HepG2 (cell line): ENCODE measurements around the gene DPM2. TPM values are rescaled to one million over a fixed set of nuclear protein-coding genes. Genes with fewer than 3 reads are reported as not detected.

Experiments used
- ATAC-seq: fragments of 200-7000 bp; cut with Tn5 transposase; 3 replicates; pipeline ENCODE4 v1.9.1; 2020; ENCODE audit warnings: mild to moderate bottlenecking, moderate library complexity
- BruUV-seq: library from RNA; stranded (reverse); fragments of 400-500 nt; replicated peaks from 2 replicates; lab custom pipeline; 2021; lab: Mats Ljungman, UMichigan
- CTCF ChIA-PET: fragments of 300-600 bp; formaldehyde crosslinking; extraction: SDS; loops from one replicate; lab custom pipeline; 2021; ENCODE audit warnings: low total read pairs, inconsistent platforms, low intra/inter-chr PET ratio; lab: Yijun Ruan, JAX
- POLR2A ChIA-PET: fragments of 350-600 bp; sonication (Branson Sonifier 250); formaldehyde crosslinking; loops from one replicate; lab custom pipeline; 2020; ENCODE audit warnings: antibody characterized with exemption, inconsistent platforms; lab: Yijun Ruan, JAX
- DNase-seq: peaks from one replicate; pipeline ENCODE4 v3.0.0-alpha.2; 2015; ENCODE audit warnings: low spot score
- FAIRE-seq: peaks from 3 replicates; lab custom pipeline; 2011; peaks lifted over from hg19 to GRCh38; lab: Jason Lieb, UNC
- H2AFZ ChIP-seq: one replicate; pipeline ENCODE4 v1.6.1; 2011; ENCODE audit warnings: low read length, inconsistent platforms
- H3K27ac ChIP-seq: fragments of 300-600 bp; 3 replicates; pipeline ENCODE4 v1.8.0; 2011; ENCODE audit warnings: mixed run types, mild to moderate bottlenecking, mixed read lengths, low read length, inconsistent platforms; ENCODE audit not compliant: insufficient read depth; ENCODE audit errors: extremely low read length
- H3K27me3 ChIP-seq, 2 experiments: fragments of 200-600 bp in 1 of 2; 2 replicates in 1 of 2; 3 replicates in 1 of 2; pipeline versions ENCODE4 v1.6.0 to v1.8.0; 2011; ENCODE audit warnings: low read length in 2 of 2, mild to moderate bottlenecking in 2 of 2, moderate library complexity in 2 of 2, inconsistent platforms in 1 of 2; ENCODE audit not compliant: insufficient read depth in 2 of 2, control insufficient read depth in 1 of 2
- H3K36me3 ChIP-seq, 2 experiments: fragments of 200-600 bp in 1 of 2; replicated peaks in 1 of 2; 2 replicates in 1 of 2; 3 replicates in 1 of 2; pipeline versions ENCODE4 v1.5.1 to v1.8.0; 2011; ENCODE audit warnings: low read length in 2 of 2, inconsistent platforms in 1 of 2; ENCODE audit not compliant: insufficient read depth in 2 of 2, control insufficient read depth in 1 of 2
- H3K4me1 ChIP-seq: 2 replicates; pipeline ENCODE4 v1.5.1; 2012; ENCODE audit warnings: low read length, inconsistent platforms; ENCODE audit not compliant: insufficient read depth
- H3K4me2 ChIP-seq: 2 replicates; pipeline ENCODE4 v1.6.0; 2011; ENCODE audit warnings: low read depth, low read length, inconsistent platforms
- H3K4me3 ChIP-seq, 3 experiments: fragments of 200-600 bp in 1 of 3; sonication (generic), shearing (Covaris generic) in 1 of 3; replicated peaks in 1 of 3; 2 replicates each; pipeline ENCODE4 v1.5.1; 2011 to 2016; ENCODE audit warnings: low read length in 3 of 3, inconsistent platforms in 2 of 3, low read depth in 2 of 3, mild to moderate bottlenecking in 2 of 3, control low read depth in 1 of 3, mixed read lengths in 1 of 3; ENCODE audit not compliant: insufficient read depth in 1 of 3
- H3K79me2 ChIP-seq: one replicate; pipeline ENCODE4 v1.6.1; 2011; ENCODE audit warnings: low read length, inconsistent platforms; ENCODE audit not compliant: insufficient read depth
- H3K9ac ChIP-seq: 2 replicates; pipeline ENCODE4 v1.6.0; 2011; ENCODE audit warnings: mild to moderate bottlenecking, low read depth, low read length, inconsistent platforms; ENCODE audit not compliant: insufficient read depth
- H3K9me3 ChIP-seq: 2 replicates; pipeline ENCODE4 v1.5.1; 2012; ENCODE audit warnings: mild to moderate bottlenecking, low read length
- H4K20me1 ChIP-seq: 2 replicates; pipeline ENCODE4 v1.6.0; 2011; ENCODE audit warnings: inconsistent platforms, mild to moderate bottlenecking, low read length, moderate library complexity; ENCODE audit not compliant: insufficient read depth
- ATF5 ChIP-seq: sonication (generic); formaldehyde crosslinking; IDR thresholded peaks from 2 replicates; pipeline ENCODE4 v1.4.0; 2020; ENCODE audit warnings: mild to moderate bottlenecking, low read depth, missing genetic modification reagents
- MYNN ChIP-seq: sonication (generic); formaldehyde crosslinking; IDR thresholded peaks from 2 replicates; pipeline ENCODE4 v1.4.0; 2020; ENCODE audit warnings: mild to moderate bottlenecking, low read depth, missing genetic modification reagents
- THYN1 ChIP-seq: sonication (generic); formaldehyde crosslinking; IDR thresholded peaks from 2 replicates; pipeline ENCODE4 v1.8.1; 2023; ENCODE audit warnings: low read depth, mild to moderate bottlenecking, moderate library complexity, missing genetic modification reagents, borderline replicate concordance
- ZNF501 ChIP-seq: sonication (generic); formaldehyde crosslinking; IDR thresholded peaks from 2 replicates; pipeline ENCODE4 v1.5.1; 2020; ENCODE audit warnings: mild to moderate bottlenecking, moderate library complexity, missing genetic modification reagents
- ZNF562 ChIP-seq: sonication (generic); formaldehyde crosslinking; IDR thresholded peaks from 2 replicates; pipeline ENCODE4 v1.8.0; 2022; ENCODE audit warnings: missing genetic modification reagents, borderline replicate concordance
- ZNF619 ChIP-seq: sonication (generic); formaldehyde crosslinking; IDR thresholded peaks from 2 replicates; pipeline ENCODE4 v1.4.0; 2020; ENCODE audit warnings: mild to moderate bottlenecking, missing genetic modification reagents
- ZNF709 ChIP-seq: sonication (generic); formaldehyde crosslinking; IDR thresholded peaks from 2 replicates; pipeline ENCODE4 v1.5.0; 2020; ENCODE audit warnings: mild to moderate bottlenecking, missing genetic modification reagents
- WGBS: methylation state at CpG from one replicate; pipeline ENCODE4 v1.1.6; 2017; ENCODE audit warnings: low lambda C conversion rate; 5-methylcytosine and 5-hydroxymethylcytosine counted together
- in situ Hi-C: cut with HindIII; loops from 2 replicates; pipeline ENCODE4 v1.10.0; 2017; ENCODE audit warnings: low pct_unique_long_range_greater_than_20kb; ENCODE audit not compliant: extremely low pct_ligation_motif_present
- intact Hi-C: fragments of 100-400 bp; cut with micrococcal nuclease; formaldehyde crosslinking; loops from one replicate; pipeline ENCODE4 v1.10.0; 2022; ENCODE audit not compliant: unreplicated experiment
- polyA plus RNA-seq, 8 experiments: library from polyadenylated mRNA; depleted of rRNA in 3 of 8; stranded (reverse) in 7 of 8; unstranded in 1 of 8; fragments of >200 nt; fragmentation: Illumina TruSeq in 4 of 8; extraction: Trizol in 4 of 8; gene quantifications; 2 replicates each; pipeline versions ENCODE4 v1.2.1 to v1.2.3, GENCODE V29; 2011 to 2016; ENCODE audit warnings: low read depth in 4 of 8, missing spikeins in 1 of 8, mixed read lengths in 1 of 8; ENCODE audit not compliant: insufficient read depth in 1 of 8
- total RNA-seq, 5 experiments: library from RNA; depleted of rRNA; stranded (reverse); fragments of >200 nt; fragmentation: Illumina TruSeq; extraction: Trizol; gene quantifications; 2 replicates each; pipeline ENCODE4 v1.2.3, GENCODE V29; 2016; ENCODE audit warnings: low read depth in 1 of 5
- TF ChIP-seq, protein P1 (sequence below): sonication (generic); formaldehyde crosslinking; IDR thresholded peaks from one replicate; pipeline ENCODE4 v1.5.1; 2020; ENCODE audit warnings: mild to moderate bottlenecking, missing genetic modification reagents; ENCODE audit errors: not compliant biosample characterization

The DPM2 gene
- total and polyA plus RNA-seq, 2 of the 13 experiments (the other 11 are each of a cell fraction or from before 2014, with no cell fraction given), result 24.8 to 35.3 TPM

DNA sequence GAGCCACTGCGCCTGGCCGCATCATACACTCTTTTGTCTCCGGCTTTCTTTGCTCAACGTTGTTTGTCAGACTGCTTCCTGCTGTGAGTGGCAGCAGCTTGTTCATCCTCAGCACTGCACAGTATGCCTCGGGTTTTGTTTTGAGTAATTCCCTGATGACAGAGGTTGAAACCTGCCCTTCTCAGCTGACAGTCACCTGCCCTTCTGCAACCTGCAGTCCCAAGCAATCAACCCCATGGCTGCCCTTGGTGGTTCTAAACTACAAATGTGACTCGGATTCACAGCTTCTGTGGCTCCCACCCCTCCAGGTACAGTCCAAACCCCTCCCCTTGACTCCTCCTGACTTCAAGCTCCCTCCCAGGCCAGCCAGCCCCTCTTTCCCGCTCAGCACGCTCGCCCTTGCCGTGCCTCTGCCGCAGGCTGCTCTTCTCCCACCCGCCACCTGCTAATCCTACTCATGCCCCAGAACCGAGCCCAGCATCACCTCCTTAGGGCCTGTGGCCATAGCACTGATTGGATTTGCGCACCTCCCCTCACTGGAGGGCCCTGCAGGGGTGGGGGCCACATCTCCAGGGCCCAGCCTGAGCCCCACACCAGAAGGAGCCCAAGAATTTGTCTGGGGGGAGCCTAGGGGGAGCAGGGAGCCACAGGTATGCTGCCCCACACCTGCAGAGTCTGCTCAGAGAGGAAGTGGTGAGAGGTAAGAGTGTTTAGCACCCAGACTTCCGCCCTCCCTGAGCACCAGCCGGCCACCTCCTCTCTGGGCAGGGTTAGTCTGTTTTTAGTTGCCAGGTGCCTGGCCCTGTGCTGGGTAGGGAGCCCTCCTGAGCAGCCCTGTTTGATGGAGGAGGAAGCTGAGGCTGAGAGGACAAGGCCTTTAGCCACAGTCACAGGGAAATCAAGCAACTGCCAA, 33.0 kb upstream of the DPM2 start:
- ChIA-PET CTCF (no interaction called here), POLR2A (no interaction called here)
- Histone ChIP-seq H3K9ac (no peak overlapping the region), H3K4me3 (no peak overlapping the region), H3K9me3 (no peaks in the 10 kb centered on the region), H3K79me2 (peaks cover 95% of the 10 kb centered on the region), H3K4me2 (no peak overlapping the region), H3K4me1 (peaks cover 68% of the 10 kb centered on the region), H3K27me3 (no peaks in the 10 kb centered on the region), H3K27ac (no peak overlapping the region), H4K20me1 (peaks cover 5% of the 10 kb centered on the region; the same call in 1 of the 2 replicates), H2AFZ (no peak overlapping the region), H3K36me3 (peaks cover under 1 to 1% of the 10 kb centered on the region in 2 experiments; a peak in 2 of 5 replicates)
- BruUV-seq, result no TSS peak
- 83% methylated on average over 16 of the region's 16 CpGs for WGBS
- DNase-seq (no peak), ATAC-seq (no peak), FAIRE-seq (no peak)
- intact Hi-C loops, result no loop called here
- in situ Hi-C loops, result no loop called here
- TF ChIP-seq ATF5 (CRISPR knock-in tag), result no peak
- TF ChIP-seq ZNF562, result no peak
- TF ChIP-seq MYNN, result no peak
- no peak for TF ChIP-seq ZNF501 (CRISPR knock-in tag)
- TF ChIP-seq, protein P1, sequence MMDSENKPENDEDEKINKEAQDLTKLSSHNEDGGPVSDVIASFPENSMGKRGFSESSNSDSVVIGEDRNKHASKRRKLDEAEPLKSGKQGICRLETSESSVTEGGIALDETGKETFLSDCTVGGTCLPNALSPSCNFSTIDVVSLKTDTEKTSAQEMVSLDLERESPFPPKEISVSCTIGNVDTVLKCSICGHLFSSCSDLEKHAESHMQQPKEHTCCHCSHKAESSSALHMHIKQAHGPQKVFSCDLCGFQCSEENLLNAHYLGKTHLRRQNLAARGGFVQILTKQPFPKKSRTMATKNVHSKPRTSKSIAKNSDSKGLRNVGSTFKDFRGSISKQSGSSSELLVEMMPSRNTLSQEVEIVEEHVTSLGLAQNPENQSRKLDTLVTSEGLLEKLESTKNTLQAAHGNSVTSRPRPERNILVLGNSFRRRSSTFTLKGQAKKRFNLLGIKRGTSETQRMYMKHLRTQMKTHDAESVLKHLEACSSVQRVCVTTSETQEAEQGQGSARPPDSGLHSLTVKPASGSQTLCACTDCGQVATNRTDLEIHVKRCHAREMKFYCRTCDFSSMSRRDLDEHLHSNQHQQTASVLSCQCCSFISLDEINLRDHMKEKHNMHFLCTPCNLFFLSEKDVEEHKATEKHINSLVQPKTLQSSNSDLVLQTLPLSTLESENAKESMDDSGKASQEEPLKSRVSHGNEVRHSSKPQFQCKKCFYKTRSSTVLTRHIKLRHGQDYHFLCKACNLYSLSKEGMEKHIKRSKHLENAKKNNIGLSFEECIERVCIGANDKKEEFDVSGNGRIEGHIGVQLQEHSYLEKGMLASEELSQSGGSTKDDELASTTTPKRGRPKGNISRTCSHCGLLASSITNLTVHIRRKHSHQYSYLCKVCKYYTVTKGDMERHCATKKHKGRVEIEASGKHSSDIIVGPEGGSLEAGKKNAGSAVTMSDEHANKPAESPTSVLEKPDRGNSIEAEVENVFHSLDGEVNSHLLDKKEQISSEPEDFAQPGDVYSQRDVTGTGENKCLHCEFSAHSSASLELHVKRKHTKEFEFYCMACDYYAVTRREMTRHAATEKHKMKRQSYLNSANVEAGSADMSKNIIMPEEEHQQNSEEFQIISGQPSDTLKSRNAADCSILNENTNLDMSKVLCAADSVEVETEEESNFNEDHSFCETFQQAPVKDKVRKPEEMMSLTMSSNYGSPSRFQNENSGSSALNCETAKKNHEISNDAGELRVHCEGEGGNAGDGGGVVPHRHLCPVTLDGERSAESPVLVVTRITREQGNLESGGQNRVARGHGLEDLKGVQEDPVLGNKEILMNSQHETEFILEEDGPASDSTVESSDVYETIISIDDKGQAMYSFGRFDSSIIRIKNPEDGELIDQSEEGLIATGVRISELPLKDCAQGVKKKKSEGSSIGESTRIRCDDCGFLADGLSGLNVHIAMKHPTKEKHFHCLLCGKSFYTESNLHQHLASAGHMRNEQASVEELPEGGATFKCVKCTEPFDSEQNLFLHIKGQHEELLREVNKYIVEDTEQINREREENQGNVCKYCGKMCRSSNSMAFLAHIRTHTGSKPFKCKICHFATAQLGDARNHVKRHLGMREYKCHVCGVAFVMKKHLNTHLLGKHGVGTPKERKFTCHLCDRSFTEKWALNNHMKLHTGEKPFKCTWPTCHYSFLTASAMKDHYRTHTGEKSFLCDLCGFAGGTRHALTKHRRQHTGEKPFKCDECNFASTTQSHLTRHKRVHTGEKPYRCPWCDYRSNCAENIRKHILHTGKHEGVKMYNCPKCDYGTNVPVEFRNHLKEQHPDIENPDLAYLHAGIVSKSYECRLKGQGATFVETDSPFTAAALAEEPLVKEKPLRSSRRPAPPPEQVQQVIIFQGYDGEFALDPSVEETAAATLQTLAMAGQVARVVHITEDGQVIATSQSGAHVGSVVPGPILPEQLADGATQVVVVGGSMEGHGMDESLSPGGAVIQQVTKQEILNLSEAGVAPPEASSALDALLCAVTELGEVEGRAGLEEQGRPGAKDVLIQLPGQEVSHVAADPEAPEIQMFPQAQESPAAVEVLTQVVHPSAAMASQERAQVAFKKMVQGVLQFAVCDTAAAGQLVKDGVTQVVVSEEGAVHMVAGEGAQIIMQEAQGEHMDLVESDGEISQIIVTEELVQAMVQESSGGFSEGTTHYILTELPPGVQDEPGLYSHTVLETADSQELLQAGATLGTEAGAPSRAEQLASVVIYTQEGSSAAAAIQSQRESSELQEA, result no peak
- TF ChIP-seq THYN1 (CRISPR knock-in tag), result no peak
- no peak for TF ChIP-seq ZNF619 (CRISPR knock-in tag)
- TF ChIP-seq ZNF709 (CRISPR knock-in tag), result no peak
